GM19463 (cell line): ENCODE data around the gene MELTF.
"Not testable (repeated sequence)": the region's sequence is repeated elsewhere in the genome, so short reads cannot be mapped to it uniquely, and the experiment has no call there.

Experiments used
- ATAC-seq: cut with Tn5 transposase; IDR thresholded peaks from one replicate; pipeline ENCODE4 v1.9.1; 2021; ENCODE audit warnings: mild to moderate bottlenecking, moderate library complexity; ENCODE audit not compliant: unreplicated experiment

Gene MELTF

GRCh38 chr3:197029511-197030167 lies at the start of gene MELTF:
Gene MELTF, minus strand, starts transcription at chr3:197029817. Its CDS starts 115 bp downstream, at chr3:197029702.
- peak; percentile 84 for ATAC-seq

- no peak for ATAC-seq
These were observed 46.8 kb upstream of the MELTF start for GRCh38 chr3:197076415-197076814.

GRCh38 chr3:197068077-197068476 lies 38.5 kb upstream of the MELTF start:
- no peak for ATAC-seq

GRCh38 chr3:197064771-197065170 lies 35.2 kb upstream of the MELTF start:
- no peak for ATAC-seq

GRCh38 chr3:197062446-197062845 lies 32.8 kb upstream of the MELTF start:
- ATAC-seq: no peak

DNA sequence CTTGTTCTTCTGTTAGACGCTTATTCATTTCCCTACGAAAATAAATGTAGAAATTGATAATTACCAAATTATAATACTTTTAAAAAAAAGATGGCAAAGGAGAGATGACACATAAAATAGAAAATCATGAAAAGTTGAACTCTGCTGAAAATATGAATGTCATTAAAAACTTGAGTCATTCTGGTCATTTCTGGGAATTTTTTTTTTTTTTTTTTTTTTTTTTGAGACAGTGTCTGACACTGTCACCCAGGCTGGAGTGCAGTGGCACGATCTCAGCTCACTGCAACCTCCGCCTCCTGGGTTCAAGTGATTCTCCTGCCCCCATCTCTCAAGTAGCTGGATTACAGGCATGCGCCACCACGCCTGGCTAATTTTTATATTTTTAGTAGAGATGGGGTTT lies 22.0 kb upstream of the MELTF start:
- not testable (repeated sequence) for ATAC-seq

DNA sequence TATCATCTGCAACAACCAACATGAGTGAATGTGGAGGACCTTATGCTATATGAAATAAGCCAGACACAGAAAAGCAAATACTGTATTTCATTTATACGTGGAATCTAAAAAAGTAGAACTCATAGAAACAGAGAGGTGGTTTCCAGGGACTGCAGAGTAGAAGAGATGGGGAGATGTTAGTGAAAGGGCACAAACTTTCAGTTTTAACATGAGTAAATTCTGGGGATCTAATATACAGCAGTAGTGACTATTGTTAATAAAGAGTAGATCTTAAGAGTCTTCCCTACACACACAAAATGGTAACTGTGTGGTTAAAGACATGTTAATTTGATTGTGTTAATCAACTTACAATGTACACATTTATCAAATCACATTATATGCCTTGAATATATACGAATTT lies 20.9 kb upstream of the MELTF start:
- ATAC-seq: peak; percentile 59

- ATAC-seq: no peak
These were observed 12.9 kb upstream of the MELTF start for GRCh38 chr3:197042539-197042938.

DNA sequence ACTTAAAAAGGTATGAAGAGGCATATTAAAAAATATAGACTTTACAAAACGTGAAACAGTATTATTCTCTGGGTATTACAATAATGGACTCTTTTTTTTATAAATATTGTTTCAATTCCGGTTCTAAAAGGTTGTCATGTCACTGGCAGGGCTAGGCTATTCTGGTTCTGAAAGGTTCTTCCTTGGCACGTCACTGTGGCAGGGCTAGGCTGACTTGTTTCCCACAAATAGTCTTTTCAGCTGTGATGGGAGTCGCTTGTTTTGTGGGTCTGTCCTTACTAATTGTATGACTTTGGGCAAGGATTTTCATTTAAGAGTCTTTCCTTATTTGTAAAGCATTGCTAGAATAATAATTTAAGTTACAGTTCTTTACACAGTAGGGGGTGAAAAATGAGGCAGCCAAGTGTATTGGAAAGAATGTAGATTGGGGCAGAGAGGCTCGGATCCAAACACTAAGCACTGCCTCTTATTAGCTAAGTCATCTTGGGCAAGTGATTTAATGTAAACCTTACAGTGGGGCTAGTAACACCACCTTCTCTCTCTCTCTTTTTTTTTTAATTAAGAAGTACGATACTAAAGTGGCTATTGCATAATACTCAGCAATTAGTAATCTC lies 12.4 kb upstream of the MELTF start:
- ATAC-seq: no peak

DNA sequence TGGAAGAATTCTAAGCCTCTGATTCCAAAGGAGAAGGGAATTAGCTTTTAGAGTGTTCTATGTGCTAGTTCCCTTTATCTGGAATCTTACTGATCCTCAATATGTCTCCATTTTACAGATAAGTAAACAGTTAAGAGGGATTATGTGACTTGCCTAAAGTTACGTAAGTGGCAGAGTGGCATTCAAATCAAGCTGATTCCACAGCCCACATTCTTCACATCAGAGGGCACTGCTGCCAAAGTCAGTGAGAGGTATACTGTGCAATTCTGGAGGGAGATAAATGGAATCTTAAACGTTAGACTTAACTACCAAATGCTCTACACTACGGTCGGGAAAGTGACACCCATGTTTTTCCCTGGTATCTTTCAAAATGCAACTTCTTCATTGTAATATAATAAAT lies 11.0 kb upstream of the MELTF start:
- no peak for ATAC-seq

DNA sequence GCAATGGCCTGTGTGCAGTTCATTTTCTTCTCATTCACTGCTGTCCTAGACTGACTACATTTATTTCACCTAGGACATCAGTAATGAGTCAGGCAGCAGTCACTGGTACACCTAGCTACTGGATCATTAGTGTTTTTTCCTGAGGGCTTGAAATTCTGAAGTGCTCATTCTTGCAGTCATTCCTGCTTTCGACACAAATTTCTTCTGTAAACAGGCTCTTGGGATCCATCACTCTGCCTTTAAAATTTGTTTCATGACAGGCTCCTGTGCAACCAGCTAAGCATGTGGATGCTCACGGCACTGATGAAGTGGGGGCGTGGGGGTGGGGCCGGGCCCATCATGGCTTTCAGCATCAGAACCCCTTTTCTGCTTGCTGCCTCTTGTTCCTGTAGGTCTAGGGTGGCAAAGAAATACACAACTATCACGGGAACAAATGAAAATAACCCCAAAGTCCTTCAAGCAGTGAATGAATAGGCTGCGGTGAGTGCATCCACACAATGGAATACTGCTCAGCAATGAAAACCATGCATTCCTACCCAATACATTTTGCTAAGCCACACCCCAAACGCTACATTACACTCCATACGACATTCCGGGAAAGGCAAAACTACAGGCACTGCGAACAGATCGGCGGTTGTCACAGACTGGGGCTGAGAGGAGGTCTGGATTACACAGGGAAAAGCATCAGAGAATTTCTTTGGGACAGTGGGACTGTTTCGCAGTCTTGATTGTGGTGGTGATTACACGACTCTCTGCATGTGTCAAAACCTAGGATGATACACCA lies 9.3 kb upstream of the MELTF start:
- ATAC-seq: no peak

DNA sequence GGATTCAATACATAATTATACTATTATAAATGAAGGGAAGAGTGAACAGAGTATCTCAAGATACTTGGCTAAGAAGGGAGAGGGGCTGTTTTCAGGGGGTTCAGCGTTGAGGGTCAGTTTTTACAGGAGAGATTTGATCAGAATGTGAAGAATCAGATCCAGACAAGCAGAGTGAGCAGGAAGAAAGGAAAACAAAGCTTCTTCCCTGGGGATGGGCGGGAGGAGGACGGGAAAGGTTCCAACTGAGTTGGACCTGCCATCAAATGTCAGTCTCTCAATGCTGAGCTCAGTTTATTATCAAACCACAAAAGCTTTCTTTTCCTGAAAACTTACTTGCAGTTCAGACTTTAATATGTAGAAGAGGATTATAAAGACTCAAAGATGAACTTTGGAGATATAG lies 6.0 kb upstream of the MELTF start:
- no peak for ATAC-seq

GRCh38 chr3:197034778-197035177 lies 5.2 kb upstream of the MELTF start:
- ATAC-seq: not testable (repeated sequence)

DNA sequence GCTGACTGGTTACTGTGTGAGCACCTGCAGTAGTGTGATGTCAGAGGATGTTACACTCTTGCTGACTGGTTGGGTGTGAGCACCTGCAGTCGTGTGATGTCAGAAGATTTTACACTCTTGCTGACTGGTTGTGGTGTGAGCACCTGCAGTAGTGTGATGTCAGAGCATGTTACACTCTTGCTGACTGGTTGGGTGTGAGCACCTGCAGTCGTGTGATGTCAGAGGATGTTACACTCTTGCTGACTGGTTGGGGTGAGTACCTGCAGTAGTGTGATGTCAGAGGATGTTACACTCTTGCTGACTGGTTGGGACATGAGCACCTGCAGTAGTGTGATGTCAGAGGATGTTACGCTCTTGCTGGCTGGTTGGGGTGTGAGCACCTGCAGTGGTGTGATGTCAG lies 4.1 kb upstream of the MELTF start:
- not testable (repeated sequence) for ATAC-seq

DNA sequence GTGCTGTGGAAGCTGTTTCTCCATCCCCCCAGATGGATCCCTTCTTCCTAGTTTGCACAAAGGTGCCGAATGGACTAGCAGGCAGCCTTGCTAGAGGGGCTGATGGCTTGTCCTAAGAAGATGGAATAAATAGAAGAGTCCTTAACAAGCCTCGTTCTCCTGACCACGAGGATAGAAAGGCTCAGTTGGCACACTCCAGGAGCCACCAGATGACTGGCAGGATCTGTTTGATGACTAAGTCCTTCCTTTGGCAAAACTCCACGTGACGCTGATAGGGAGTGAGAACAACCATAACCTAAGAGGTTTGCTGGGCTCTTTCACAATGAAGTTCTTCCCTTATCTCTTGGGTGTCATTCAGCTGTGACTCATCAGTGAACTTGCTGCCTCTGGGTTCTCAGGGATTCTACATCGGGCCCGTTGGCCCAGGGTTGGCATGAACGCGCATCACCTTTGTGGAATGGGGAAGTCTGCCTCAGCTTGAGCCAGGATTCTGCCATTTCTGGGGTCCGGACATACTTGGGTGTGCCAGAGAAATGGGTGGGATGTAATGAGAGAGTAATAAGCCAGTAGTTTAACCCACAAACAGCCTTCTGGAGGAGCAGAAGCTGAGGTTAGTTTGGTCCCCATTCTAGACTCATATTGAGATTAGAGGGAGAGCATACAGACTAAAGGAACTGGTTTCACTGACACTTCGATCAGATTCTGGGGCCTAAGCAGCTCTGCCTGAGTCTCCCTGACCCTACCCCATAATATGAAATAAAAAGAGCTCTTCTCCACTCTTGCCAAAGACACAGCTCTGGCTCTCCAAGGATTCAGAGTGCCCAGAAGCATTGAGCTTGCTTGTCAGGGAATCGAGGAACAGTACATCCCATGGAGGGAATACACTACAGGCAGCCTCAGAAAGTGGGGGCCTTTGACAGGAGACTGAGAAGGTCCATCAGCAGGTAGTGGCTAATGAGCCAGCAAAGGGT lies 2.0 kb upstream of the MELTF start:
- ATAC-seq: no peak

DNA sequence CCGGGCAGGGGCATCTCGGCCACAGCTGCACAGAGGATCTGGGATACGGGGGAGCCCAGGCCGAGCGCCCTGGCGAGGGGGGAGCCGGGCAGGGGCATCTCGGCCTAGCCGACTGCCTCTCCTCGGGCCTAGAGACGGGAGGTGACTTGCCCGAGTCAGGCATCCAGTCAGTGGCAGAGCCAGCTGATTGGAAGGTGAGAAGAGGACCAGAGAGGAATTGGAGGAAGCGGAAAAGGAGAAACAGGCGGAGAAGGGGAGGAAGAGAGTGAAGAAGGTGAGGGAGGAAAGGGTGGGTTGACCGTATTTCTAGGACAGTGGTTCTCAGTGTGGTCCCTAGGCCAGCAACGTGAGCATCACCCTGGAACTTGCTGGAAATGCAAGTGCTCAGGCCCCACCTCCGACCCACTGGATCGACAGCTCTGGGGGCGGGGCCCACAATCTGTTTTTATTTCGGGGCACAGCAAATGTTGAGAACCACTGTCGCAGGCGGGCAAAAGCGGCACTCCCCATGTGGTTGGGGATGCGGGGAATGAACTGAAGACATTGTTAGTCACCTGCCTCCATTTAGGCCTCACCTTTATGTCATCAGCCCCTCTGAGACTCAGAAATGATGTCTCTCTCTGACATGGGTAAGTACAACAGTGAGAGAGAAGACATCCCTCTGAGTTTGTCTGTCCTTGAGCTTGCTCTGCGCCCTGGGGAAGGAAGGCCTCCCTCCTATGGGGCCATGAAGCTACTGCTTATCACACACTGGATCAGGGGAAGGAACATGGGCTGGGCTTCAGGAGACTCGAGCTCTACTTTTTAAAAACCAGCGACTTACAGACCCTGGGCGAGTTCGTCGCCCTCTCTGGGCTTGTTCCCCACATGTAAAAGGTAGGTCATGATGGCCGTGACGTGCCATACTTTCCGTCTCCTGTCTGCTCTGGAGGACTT lies 1.0 kb upstream of the MELTF start:
- no peak for ATAC-seq

DNA sequence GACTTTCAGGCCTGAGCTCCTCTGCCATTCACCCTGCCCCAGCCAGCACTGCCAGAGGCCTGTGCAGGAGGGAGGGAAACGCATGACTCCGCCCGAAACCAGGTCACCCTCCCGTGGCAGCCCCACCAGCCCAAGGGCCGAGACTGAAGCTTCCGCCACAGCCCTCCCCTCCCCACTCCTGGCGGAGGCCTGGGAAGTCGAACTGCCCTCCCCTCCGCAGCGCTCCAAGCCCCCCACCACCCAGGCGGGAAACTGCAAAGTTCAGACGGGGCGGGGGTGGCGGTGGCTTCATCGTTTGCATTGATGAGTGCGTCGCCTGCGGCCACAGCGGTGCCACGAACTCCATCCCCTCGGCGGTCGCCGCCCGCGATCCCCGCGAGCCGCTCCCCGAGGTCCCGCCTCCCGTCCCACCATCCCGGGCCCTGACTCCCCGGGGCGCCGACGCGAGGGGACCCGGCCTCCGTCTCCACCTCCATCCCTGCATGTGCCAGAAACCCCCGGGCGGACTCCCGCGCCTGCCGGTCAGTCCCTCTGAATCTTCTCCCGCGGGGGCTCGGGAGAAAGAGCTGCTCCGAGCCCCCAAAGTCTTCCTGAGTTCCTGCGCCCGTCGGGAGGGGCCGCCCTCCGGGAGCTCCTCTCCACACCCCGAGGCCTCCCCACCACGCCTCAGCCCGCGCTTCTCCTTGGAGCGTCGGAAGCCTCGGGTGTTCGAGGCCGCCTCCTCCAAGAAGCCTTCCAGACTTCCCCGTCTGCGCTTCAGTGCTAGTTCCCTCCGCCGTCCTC lies 698 bp downstream of the MELTF start:
- ATAC-seq: no peak

DNA sequence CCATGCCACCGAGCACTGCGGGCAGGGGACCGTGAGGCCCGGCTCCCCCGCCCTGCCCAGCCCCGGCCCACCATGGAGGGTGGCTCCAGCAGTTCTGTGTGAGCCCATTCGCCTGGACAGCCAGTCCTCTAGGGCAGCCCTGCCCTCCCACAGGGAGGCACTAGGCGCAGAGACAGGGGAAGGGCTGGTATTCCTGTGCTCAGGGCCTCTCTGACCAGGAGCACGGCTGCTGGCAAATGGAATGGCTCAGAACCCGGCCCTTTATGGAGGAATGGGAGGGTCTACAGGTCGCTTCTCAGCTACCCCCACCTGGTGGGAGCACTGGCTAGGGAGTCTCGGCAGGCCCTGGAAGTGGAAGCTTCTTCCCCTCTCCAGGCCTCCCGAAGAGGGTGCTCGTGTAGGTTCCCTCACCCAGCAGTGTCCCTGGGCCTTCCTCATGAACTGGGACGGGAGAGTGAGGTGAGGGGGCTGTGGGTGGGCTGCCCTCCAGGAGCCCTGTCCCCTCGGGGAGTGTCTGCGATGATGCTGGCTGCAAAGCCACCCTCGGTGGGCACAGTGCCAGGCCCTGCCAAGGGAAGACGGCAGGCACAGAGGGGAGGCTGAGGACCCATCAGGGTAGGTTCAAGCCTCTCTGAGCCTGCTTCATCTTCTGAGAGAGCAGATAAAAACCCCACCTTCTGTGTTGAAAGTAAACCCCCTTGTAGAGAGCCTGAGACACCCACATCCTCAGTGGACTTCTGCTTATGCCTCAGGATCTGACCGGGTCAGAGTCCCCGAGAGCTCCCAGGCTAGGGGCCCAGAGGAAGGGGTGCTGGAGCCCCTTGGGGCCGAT lies 1.5 kb downstream of the MELTF start:
- ATAC-seq: no peak
